Neutrophil (primary cell): ENCODE results near the gene SEC31A.

Experiments used
- H3K27ac ChIP-seq: fragments of 200-600 bp; sonication (generic); 2 replicates; pipeline ENCODE4 v1.5.1; 2016; ENCODE audit warnings: mild to moderate bottlenecking, moderate library complexity
- H3K27me3 ChIP-seq: fragments of 200-600 bp; sonication (generic); 2 replicates; pipeline ENCODE4 v1.6.0; 2016; ENCODE audit warnings: mild to moderate bottlenecking
- H3K36me3 ChIP-seq: fragments of 200-600 bp; sonication (generic); 2 replicates; pipeline ENCODE4 v1.5.1; 2017
- H3K4me1 ChIP-seq, 2 experiments: fragments of 200-600 bp in 1 of 2; sonication (generic) in 1 of 2; 1 replicate in 1 of 2; 2 replicates in 1 of 2; pipeline versions ENCODE4 v1.5.1 to v1.6.1; 2013 to 2016; ENCODE audit warnings: low read depth in 1 of 2, low read length in 1 of 2, mild to moderate bottlenecking in 1 of 2, moderate library complexity in 1 of 2; ENCODE audit not compliant: control insufficient read depth in 1 of 2, insufficient read depth in 1 of 2
- H3K4me3 ChIP-seq, 2 experiments: fragments of 200-600 bp in 1 of 2; sonication (generic) in 1 of 2; 1 replicate in 1 of 2; 2 replicates in 1 of 2; pipeline ENCODE4 v1.5.1; 2013 to 2016; ENCODE audit warnings: low read depth in 1 of 2, low read length in 1 of 2, mild to moderate bottlenecking in 1 of 2, moderate library complexity in 1 of 2
- H3K9me3 ChIP-seq: fragments of 200-600 bp; sonication (generic); 2 replicates; pipeline ENCODE4 v1.5.1; 2016
- TF ChIP-seq, protein P1 (sequence below): fragments of 200-600 bp; sonication (generic); IDR thresholded peaks from 2 replicates; pipeline ENCODE4 v1.5.1; 2016; ENCODE audit warnings: antibody characterized with exemption

The SEC31A gene

DNA sequence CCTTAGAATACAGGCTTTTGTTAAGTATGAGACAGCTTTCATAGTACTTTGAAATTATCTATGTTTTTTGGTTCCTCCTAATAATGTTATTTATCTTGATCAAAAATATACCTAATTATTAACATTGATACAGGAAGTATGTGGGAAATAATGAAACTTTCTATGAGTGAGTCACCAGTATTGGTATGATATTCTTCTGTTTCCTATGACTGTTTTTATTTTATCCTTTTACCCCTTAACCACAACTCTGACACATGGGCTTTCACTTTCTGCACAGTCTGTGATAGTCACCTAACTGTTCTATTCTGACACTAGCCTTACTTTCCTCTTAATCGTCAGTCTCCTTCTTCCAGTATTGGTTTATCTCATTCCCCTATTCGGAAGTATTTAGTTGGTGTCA, 14.3 kb upstream of the SEC31A start:
- Histone ChIP-seq H3K4me3 (no peak overlapping the region), H3K36me3 (no peaks in the 10 kb centered on the region), H3K27ac (no peak overlapping the region), H3K9me3 (no peaks in the 10 kb centered on the region), H3K27me3 (no peaks in the 10 kb centered on the region), H3K4me1 (peaks cover 5 to 10% of the 10 kb centered on the region in 2 experiments)
- TF ChIP-seq, protein P1, sequence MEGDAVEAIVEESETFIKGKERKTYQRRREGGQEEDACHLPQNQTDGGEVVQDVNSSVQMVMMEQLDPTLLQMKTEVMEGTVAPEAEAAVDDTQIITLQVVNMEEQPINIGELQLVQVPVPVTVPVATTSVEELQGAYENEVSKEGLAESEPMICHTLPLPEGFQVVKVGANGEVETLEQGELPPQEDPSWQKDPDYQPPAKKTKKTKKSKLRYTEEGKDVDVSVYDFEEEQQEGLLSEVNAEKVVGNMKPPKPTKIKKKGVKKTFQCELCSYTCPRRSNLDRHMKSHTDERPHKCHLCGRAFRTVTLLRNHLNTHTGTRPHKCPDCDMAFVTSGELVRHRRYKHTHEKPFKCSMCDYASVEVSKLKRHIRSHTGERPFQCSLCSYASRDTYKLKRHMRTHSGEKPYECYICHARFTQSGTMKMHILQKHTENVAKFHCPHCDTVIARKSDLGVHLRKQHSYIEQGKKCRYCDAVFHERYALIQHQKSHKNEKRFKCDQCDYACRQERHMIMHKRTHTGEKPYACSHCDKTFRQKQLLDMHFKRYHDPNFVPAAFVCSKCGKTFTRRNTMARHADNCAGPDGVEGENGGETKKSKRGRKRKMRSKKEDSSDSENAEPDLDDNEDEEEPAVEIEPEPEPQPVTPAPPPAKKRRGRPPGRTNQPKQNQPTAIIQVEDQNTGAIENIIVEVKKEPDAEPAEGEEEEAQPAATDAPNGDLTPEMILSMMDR: no peak

DNA sequence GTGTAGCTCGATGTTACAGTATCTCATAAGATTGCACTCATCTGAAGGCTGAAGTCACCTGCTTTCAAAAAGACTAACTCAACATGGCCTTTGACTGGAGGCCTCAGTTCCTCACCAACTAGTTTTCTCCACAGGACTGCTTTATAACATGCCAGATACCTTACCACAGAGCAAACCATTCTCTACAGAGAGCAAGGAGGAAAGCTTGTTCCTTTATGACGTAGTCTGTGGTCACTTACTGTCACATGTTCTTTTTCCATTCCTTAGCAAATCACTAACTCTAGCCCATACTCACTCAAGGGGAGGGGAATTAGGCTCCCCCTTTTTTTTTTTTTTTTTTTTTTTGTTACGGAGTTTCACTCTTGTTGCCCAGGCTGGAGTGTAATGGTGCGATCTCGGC, 12.8 kb upstream of the SEC31A start:
- TF ChIP-seq, protein P1: no peak
- H3K4me3 ChIP-seq: no peak overlapping the region
- no peak overlapping the region for H3K27ac ChIP-seq
- no peaks in the 10 kb centered on the region for H3K9me3 ChIP-seq
- H3K4me1 ChIP-seq: peaks cover 19 to 23% of the 10 kb centered on the region in 2 experiments
- no peaks in the 10 kb centered on the region for H3K27me3 ChIP-seq
- no peaks in the 10 kb centered on the region for H3K36me3 ChIP-seq

DNA sequence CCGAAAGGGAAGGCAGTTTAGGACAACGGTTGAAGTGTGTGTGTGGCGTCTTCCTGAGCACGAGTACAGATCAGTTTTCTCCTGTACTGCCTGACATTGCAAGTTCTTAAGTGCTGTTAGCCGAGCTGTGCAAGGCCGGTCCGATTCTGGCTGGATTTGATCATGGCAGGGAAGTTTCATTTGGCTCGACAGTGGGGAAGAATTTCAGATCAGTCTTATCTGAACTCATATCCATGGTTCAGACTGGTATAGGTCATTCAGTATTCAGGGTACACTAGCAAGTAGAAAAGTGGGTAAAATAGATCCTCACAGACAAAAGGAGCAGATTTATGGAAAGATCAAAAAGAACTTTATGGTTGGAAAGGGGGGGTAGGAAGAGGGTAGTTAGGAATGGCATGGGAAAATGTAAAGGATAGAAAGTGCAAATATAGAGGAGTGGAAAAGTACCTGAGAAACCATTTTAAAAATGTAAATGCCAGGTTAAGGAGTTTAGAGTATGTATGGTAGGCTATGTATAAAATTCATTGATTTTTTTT, 10.3 kb upstream of the SEC31A start:
- Histone ChIP-seq H3K27me3 (no peaks in the 10 kb centered on the region), H3K27ac (peak overlapping the region; percentile 98), H3K4me3 (peak overlapping the region; percentile 81 to 97), H3K9me3 (no peaks in the 10 kb centered on the region), H3K4me1 (peaks cover 31 to 40% of the 10 kb centered on the region in 2 experiments), H3K36me3 (no peaks in the 10 kb centered on the region)
- TF ChIP-seq, protein P1: peak; percentile 4

DNA sequence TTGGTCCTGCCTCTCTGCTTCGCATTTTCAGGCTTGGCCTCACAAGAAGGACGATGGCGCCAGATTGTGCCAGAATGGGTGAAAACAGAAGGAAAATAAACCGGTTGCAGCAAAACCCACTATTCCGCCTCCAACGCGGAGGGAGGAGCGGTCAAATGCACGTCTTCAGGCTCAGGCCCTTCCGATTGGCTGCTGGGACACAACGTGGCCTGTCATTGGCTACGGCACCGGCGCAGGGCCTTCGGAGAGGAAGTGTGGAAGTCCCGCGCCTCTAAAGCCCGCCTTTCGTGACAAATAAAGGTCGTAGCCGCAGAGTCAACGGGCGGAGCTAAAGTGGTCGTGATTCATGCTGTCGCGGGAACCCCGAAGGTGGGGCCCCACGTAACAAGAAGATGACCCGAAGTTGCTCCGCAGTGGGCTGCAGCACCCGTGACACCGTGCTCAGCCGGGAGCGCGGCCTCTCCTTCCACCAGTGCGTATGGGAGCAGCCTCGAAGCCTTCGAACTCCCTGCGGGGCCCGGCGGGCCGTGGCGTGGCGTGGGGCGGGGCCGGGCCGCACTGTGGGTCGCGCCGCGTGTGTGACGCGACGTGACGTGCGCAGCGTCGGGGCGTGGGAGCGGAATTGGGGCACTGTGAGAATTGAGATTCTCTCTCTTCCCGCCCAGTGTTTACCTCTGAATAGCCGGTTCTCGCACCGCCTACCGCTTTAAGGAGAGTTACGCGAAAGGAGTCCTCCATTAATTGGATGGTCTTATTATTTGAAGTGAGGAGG, 9.6 kb upstream of the SEC31A start, which contains the start of gene THAP9:
TSS of gene THAP9 (plus strand) at position 325 of the 772 bp plus-strand sequence. CDS start at position 393, 68 bp downstream.
- Histone ChIP-seq H3K27ac (peak within 1 kb of the TSS; percentile 98), H3K4me3 (peak within 1 kb of the TSS; percentile 81 to 97), H3K36me3 (no peaks in the 10 kb centered on the region), H3K4me1 (peaks cover 31 to 40% of the 10 kb centered on the region in 2 experiments), H3K27me3 (no peaks in the 10 kb centered on the region), H3K9me3 (no peaks in the 10 kb centered on the region)
- TF ChIP-seq, protein P1: peak; percentile 30

DNA sequence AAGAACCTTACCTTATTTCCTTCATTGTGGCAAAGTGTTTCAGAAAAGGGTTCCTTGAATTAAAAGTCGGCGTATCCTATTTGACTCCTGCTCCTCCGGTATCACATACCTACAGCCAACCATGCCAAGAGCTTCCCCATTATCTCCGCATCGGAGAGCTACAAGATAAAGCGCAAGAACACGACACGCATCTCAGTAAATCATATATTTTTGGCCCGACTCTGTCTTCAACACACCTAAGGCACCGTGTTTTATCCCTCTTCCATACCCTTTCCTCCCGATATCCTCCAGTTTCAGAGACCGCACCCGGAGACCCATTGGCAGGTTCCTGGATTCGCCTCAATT, 9.1 kb upstream of the SEC31A start:
- Histone ChIP-seq H3K27me3 (no peaks in the 10 kb centered on the region), H3K4me1 (peaks cover 31 to 40% of the 10 kb centered on the region in 2 experiments), H3K27ac (peak overlapping the region; percentile 98), H3K4me3 (peak overlapping the region; percentile 81 to 97), H3K36me3 (peaks cover 3% of the 10 kb centered on the region), H3K9me3 (no peaks in the 10 kb centered on the region)
- TF ChIP-seq, protein P1: no peak
